Prostate gland (tissue), 2 donors: ENCODE results near the gene SLC25A29. TPM values are rescaled to one million over a fixed set of nuclear protein-coding genes. Genes with fewer than 3 reads are reported as not detected.

Experiments
- DNase-seq: peaks from one replicate; pipeline ENCODE4 v3.0.0-alpha.2; 2019; ENCODE audit warnings: low spot score
- H3K27ac ChIP-seq, 2 donors: fragments of 200-600 bp; sonication (generic); 2 replicates each; pipeline ENCODE4 v1.5.1; 2017 to 2019
- H3K27me3 ChIP-seq: fragments of 200-600 bp; sonication (generic); replicated peaks from 2 replicates; pipeline ENCODE4 v1.5.1; 2019; ENCODE audit not compliant: insufficient read depth
- H3K36me3 ChIP-seq, 2 donors: fragments of 200-600 bp; sonication (generic); 1 replicate in 1 of 2; 2 replicates in 1 of 2; pipeline versions ENCODE4 v1.5.1 to v1.8.1; 2017 to 2019
- H3K4me1 ChIP-seq: fragments of 200-600 bp; sonication (generic); replicated peaks from 2 replicates; pipeline ENCODE4 v1.5.1; 2019
- H3K4me3 ChIP-seq, 2 donors: fragments of 200-600 bp; sonication (generic); 2 replicates each; pipeline ENCODE4 v1.5.1; 2017 to 2019
- H3K9me3 ChIP-seq: fragments of 200-600 bp; sonication (generic); 2 replicates; pipeline ENCODE4 v1.5.1; 2017
- CTCF ChIP-seq, 4 experiments: fragments of 200-600 bp in 2 of 4; fragments of 450-650 bp in 2 of 4; sonication (generic) in 2 of 4; IDR thresholded peaks; 1 replicate in 3 of 4; 2 replicates in 1 of 4; pipeline ENCODE4 v1.5.1; 2016 to 2019; ENCODE audit warnings: antibody characterized with exemption in 4 of 4, mild to moderate bottlenecking in 2 of 4, moderate library complexity in 2 of 4
- POLR2A ChIP-seq: fragments of 450-650 bp; IDR thresholded peaks from one replicate; pipeline ENCODE4 v1.6.1; 2016; ENCODE audit warnings: antibody characterized with exemption, mild to moderate bottlenecking
- POLR2AphosphoS5 ChIP-seq: sonication (generic); formaldehyde crosslinking; IDR thresholded peaks from one replicate; pipeline ENCODE4 v1.6.1; 2017; ENCODE audit warnings: antibody characterized with exemption
- WGBS: methylation state at CpG from one replicate; pipeline ENCODE4 v1.1.5; 2018; 5-methylcytosine and 5-hydroxymethylcytosine counted together
- intact Hi-C: fragments of 100-400 bp; cut with DNase I; formaldehyde crosslinking; loops from one replicate; pipeline ENCODE4 v1.14.2; 2022
- total RNA-seq, 2 donors: library from RNA; depleted of rRNA; stranded (reverse); fragments of >200 nt; gene quantifications; one replicate each; pipeline ENCODE4 v1.1.0, GENCODE V29; 2016

SLC25A29 gene, protein sequence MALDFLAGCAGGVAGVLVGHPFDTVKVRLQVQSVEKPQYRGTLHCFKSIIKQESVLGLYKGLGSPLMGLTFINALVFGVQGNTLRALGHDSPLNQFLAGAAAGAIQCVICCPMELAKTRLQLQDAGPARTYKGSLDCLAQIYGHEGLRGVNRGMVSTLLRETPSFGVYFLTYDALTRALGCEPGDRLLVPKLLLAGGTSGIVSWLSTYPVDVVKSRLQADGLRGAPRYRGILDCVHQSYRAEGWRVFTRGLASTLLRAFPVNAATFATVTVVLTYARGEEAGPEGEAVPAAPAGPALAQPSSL
- total RNA-seq, result 100 to 1,000 TPM; 147 to 169 TPM

DNA sequence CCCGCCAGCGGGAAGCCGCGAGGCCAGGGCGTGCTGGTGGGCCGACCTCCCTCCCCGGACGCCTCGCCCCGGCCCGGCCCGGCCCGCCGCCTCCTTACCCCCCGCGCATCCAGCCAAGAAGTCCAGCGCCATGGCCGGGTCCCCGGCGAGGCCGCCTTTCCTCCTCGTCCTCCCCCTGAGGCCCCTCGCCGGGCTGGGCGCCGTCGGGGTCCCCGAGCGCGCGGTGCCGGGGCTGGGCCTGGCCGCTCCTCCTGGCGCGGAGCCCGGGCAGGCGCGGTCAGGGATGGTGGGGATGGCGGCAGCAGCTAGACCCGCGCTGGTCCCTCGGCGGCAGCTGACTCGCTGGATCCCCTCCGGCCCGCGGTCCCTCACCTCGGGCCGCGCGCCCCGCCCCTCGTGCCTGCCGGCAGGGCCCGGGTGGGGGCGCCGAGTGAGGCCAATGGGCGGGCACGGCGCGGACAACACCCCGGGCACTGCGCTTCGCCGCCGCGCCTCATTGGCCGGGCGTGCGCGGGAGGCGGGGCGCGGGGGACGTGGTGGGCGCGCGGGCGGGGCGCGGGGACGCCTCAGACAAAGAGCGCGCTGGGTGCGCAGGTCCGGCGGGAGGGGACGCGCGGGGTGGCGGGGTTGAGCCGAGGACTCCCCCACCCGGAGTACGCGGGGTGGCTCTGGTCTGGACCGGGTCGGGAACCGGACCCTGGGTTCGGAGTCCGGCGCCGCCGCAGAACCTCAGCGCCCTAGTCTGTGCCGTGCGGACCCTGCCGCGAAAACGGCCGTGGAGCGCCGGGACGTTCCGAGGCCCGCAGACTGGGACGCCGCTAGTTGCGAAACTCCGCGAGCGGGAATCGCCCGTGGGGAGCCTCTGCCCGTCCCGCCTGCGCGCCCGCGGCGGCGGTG is at the start of gene SLC25A29:
TSS of gene SLC25A29 (minus strand) at position 344 of the 897 bp plus-strand sequence. CDS start at position 132, 212 bp downstream.
- H3K36me3 ChIP-seq, result no peaks in the 10 kb centered on the region

DNA sequence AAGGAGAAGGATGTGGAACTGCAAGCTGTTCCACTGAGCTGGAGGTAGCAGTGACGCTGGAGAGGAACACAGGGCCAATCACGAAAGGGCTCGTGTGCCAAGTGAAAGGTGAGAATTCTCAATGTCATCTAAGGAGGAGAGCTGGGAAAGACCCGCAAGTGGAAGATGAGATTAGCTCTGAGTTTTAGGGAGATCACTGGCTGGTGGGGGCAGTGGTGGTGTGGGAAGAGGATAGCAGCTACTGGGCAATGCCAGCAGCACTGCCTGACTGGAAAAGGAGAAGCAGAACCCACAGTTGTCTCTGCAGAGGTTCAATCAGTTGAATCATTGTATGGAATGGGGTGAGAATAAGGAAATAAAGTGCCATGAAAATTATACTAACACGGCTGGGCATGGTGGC is 44.7 kb upstream of the SLC25A29 start:
- no peaks in the 10 kb centered on the region for H3K27me3 ChIP-seq
- 87% methylated on average over 5 of the region's 5 CpGs for WGBS
- H3K9me3 ChIP-seq, result no peaks in the 10 kb centered on the region
- no peak overlapping the region for H3K4me3 ChIP-seq
- H3K36me3 ChIP-seq, result peaks cover 5 to 6% of the 10 kb centered on the region in 2 donors
- no peaks in the 10 kb centered on the region for H3K4me1 ChIP-seq
- H3K27ac ChIP-seq, result no peak overlapping the region
- intact Hi-C loops, result no loop called here
- no peak for DNase-seq
- TF ChIP-seq POLR2AphosphoS5 (no peak), CTCF (IDR thresholded peaks at IDR 0.05) (no peak), POLR2A (no peak)

More for the DNA sequence above, at the start of gene SLC25A29:
- H3K27ac ChIP-seq, result peak within 1 kb of the TSS; percentile 94 to 96
- intact Hi-C loops, result loop anchor here (5.0 kb wide), 2 partner anchors 64 to 71 kb away; partner anchors contain the start of gene WDR25
- H3K9me3 ChIP-seq, result no peaks in the 10 kb centered on the region
- TF ChIP-seq CTCF (IDR thresholded peaks at IDR 0.05), result no peak
- peak; percentile 94 for TF ChIP-seq POLR2A
- peak; percentile 55 for TF ChIP-seq POLR2AphosphoS5
- peaks cover 17% of the 10 kb centered on the region for H3K4me1 ChIP-seq
- peak; percentile 92 for DNase-seq
- peak within 1 kb of the TSS; percentile 91 to 98 for H3K4me3 ChIP-seq
- no peaks in the 10 kb centered on the region for H3K27me3 ChIP-seq
- WGBS, result under 1% methylated on average over 73 of the region's 131 CpGs

- Histone ChIP-seq H3K9me3 (no peaks in the 10 kb centered on the region), H3K4me1 (no peaks in the 10 kb centered on the region), H3K36me3 (peaks cover 5 to 6% of the 10 kb centered on the region in 2 donors), H3K27me3 (no peaks in the 10 kb centered on the region), H3K27ac (no peak overlapping the region), H3K4me3 (no peak overlapping the region)
- WGBS, result 93% methylated on average over 11 of the region's 11 CpGs
- no peak for TF ChIP-seq CTCF (IDR thresholded peaks at IDR 0.05)
- TF ChIP-seq POLR2A, result no peak
- TF ChIP-seq POLR2AphosphoS5, result no peak
- intact Hi-C loops, result no loop called here
- no peak for DNase-seq
These were observed 44.2 kb upstream of the SLC25A29 start for GRCh38 chr14:100350276-100350926.

DNA sequence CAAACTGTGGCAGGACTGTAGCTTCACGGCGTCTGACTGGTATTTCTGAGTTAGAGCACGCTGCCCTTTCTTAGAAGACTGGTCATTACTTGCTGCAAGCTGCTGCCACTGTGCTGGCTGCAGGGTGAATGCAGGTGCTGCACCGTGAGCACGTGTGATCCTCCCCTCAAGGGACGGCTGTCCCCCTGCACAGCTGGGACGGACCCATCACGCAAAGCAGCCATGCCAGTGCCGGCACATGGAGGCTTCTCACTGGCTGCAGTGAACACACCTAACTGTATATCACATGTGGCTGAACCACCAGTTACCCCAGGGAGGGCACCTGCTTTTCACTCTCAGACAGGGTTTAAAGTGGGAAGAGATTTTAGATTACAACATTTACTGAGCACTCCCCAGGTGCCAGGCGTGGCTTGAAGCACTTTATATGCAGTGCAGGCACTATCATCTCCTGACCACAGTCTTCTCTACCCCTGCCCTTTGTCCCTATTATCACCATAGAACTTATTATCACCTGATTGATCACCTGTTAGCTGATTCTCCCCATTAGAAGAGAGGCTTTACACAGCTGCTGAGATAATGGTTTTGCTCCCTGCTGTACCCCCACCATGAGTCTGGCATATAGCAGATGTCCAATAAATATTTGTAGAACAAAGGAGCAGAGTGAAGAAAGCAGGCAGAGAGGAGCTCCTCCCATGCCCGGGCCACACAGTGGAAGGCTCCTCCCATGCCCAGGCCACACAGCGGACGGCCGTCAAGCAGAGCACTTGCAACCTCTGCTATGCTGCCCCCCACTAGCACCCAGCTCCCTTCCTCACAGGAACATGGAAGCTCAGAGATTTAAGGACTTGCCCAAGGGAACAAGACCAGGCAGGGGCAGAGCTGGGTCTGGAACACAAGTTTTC is 42.8 kb upstream of the SLC25A29 start:
- WGBS, result 74% methylated on average over 12 of the region's 14 CpGs
- intact Hi-C loops, result no loop called here
- Histone ChIP-seq H3K27me3 (no peaks in the 10 kb centered on the region), H3K27ac (no peak overlapping the region), H3K4me1 (no peaks in the 10 kb centered on the region), H3K9me3 (no peaks in the 10 kb centered on the region), H3K4me3 (no peak overlapping the region), H3K36me3 (peaks cover 5 to 6% of the 10 kb centered on the region in 2 donors)
- DNase-seq, result no peak
- TF ChIP-seq POLR2AphosphoS5, result no peak
- TF ChIP-seq POLR2A, result no peak
- no peak for TF ChIP-seq CTCF (IDR thresholded peaks at IDR 0.05)
